Body of pancreas (tissue), 4 donors: ENCODE data around the gene IFI44L. TPM values are rescaled to one million over a fixed set of nuclear protein-coding genes. Genes with fewer than 3 reads are reported as not detected.

Experiments
- ATAC-seq: fragments of 150-250 bp; one replicate; pipeline ENCODE4 v1.9.1; 2016
- DNase-seq, 4 donors: peaks; one replicate each; pipeline ENCODE4 v3.0.0-alpha.2; 2019
- H3K27ac ChIP-seq, 4 donors: fragments of 200-600 bp; sonication (generic); 1 replicate in 3 of 4; 2 replicates in 1 of 4; pipeline versions ENCODE4 v1.5.1 to v1.6.1; 2016 to 2019; ENCODE audit warnings: mild to moderate bottlenecking in 1 of 4, mixed read lengths in 1 of 4, moderate library complexity in 1 of 4
- H3K27me3 ChIP-seq, 2 donors: fragments of 200-600 bp; sonication (generic); one replicate each; pipeline ENCODE4 v1.6.0; 2016; ENCODE audit warnings: mild to moderate bottlenecking in 1 of 2
- H3K36me3 ChIP-seq, 2 donors: fragments of 200-600 bp; sonication (generic); replicated peaks in 1 of 2; 2 replicates each; pipeline ENCODE4 v1.5.1; 2016; ENCODE audit warnings: low read depth in 2 of 2; ENCODE audit not compliant: insufficient read depth in 1 of 2
- H3K4me1 ChIP-seq: fragments of 200-600 bp; sonication (generic); one replicate; pipeline ENCODE4 v1.6.0; 2016
- H3K4me3 ChIP-seq, 2 donors: fragments of 200-600 bp; sonication (generic); 1 replicate in 1 of 2; 2 replicates in 1 of 2; pipeline ENCODE4 v1.5.1; 2016 to 2019
- H3K9me3 ChIP-seq, 3 donors: fragments of 200-600 bp; sonication (generic); 1 replicate in 2 of 3; 2 replicates in 1 of 3; pipeline ENCODE4 v1.5.1; 2016
- POLR2A ChIP-seq, 3 donors: fragments of 450-650 bp; IDR thresholded peaks; one replicate each; pipeline ENCODE4 v1.6.1; 2016; ENCODE audit warnings: antibody characterized with exemption in 3 of 3, mild to moderate bottlenecking in 2 of 3
- whole genome bisulfite sequencing, 2 donors: methylation state at CpG; one replicate each; pipeline ENCODE4 v1.1.5; 2017; 5-methylcytosine and 5-hydroxymethylcytosine counted together
- intact Hi-C: fragments of 100-400 bp; cut with DNase I; formaldehyde crosslinking; loops from one replicate; pipeline ENCODE4 v1.15.1; 2023
- total RNA-seq, 2 donors: library from RNA; depleted of rRNA; stranded (reverse); fragments of >200 nt; gene quantifications; one replicate each; pipeline ENCODE4 v1.1.0, GENCODE V29; 2016
- TF ChIP-seq, protein P1 (sequence below), 7 experiments: fragments of 450-650 bp in 4 of 7; fragments of 200-600 bp in 3 of 7; sonication (generic) in 3 of 7; IDR thresholded peaks; one replicate each; pipeline ENCODE4 v1.5.1; 2016 to 2019; ENCODE audit warnings: antibody characterized with exemption in 7 of 7

IFI44L gene
- total RNA-seq, 2 donors from 2014 or later, result 0.99 to 3.9 TPM

DNA sequence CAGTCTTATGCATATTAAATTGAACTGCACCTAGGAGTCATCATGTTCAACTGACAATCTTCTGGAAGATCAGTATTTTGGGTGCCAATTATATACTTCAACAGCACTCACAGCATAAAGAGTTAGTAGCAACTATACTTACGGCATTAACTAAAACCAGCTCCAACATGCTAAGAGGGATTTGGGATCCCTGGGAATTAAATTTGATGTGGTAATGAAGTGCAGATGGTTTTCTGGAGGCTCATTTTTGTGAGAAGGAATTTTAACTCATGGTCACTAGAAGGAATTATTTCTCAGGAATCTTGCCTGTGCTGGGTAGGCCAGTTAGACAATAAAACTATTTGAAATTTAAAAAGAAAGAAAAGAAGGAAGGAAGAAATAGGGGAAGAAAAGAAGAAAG is 47.7 kb downstream of the IFI44L start:
- ATAC-seq (no peak), DNase-seq (no peak)
- WGBS, 2 donors, result 100% methylated on average over 1 of the region's 1 CpG
- no peak overlapping the region for H3K27ac ChIP-seq
- TF ChIP-seq POLR2A (IDR thresholded peaks at IDR 0.05), result no peak
- TF ChIP-seq, protein P1, sequence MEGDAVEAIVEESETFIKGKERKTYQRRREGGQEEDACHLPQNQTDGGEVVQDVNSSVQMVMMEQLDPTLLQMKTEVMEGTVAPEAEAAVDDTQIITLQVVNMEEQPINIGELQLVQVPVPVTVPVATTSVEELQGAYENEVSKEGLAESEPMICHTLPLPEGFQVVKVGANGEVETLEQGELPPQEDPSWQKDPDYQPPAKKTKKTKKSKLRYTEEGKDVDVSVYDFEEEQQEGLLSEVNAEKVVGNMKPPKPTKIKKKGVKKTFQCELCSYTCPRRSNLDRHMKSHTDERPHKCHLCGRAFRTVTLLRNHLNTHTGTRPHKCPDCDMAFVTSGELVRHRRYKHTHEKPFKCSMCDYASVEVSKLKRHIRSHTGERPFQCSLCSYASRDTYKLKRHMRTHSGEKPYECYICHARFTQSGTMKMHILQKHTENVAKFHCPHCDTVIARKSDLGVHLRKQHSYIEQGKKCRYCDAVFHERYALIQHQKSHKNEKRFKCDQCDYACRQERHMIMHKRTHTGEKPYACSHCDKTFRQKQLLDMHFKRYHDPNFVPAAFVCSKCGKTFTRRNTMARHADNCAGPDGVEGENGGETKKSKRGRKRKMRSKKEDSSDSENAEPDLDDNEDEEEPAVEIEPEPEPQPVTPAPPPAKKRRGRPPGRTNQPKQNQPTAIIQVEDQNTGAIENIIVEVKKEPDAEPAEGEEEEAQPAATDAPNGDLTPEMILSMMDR (IDR thresholded peaks at IDR 0.05), result no peak
- H3K27me3 ChIP-seq, result no peaks in the 10 kb centered on the region
- H3K9me3 ChIP-seq, result no peaks in the 10 kb centered on the region
- no peaks in the 10 kb centered on the region for H3K4me1 ChIP-seq
- no peak overlapping the region for H3K4me3 ChIP-seq
- intact Hi-C loops, result no loop called here
- no peaks in the 10 kb centered on the region for H3K36me3 ChIP-seq

DNA sequence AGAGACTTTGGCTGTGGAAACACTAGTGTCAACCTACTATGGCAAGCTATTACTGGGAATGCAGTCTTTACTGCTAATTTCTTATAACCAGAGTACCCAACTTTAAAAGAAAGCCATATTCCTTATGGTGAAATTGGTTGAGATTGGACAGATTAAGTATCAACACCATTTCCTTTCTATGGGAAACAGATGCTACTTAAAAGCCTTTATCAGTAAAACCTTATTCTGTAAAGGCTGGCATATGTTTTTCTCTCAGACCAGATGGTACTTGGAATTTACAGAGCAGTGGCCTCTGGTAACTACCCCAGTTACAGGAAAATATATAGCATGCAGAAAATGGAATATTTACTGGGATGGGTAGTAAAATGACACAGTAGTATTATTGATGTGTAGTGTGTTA is 48.2 kb downstream of the IFI44L start:
- Histone ChIP-seq H3K4me1 (no peaks in the 10 kb centered on the region), H3K36me3 (no peaks in the 10 kb centered on the region), H3K4me3 (no peak overlapping the region), H3K27me3 (no peaks in the 10 kb centered on the region), H3K9me3 (no peaks in the 10 kb centered on the region), H3K27ac (no peak overlapping the region)
- ATAC-seq (no peak), DNase-seq (no peak)
- intact Hi-C loops, result no loop called here
- no peak for TF ChIP-seq POLR2A (IDR thresholded peaks at IDR 0.05)
- TF ChIP-seq, protein P1 (IDR thresholded peaks at IDR 0.05), result no peak

DNA sequence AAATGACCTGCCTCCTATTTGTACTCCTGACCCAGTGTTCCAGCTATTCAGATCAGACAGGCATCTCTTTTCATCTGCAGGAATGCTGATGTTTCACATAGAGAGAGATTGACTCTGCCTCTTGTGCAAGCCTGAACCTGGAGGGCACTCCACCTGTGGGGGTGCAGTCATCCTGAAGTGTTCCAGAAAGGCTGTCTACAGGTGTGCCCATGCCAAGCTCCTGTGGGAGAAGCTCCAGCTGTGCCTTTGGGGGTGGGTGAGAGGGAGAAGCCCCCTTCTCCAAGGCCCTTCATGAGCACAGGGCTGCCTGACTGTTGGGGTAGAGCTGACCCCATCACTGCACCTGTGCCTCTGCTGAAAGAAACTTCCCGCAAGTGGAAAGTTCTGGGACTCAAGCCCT is 52.2 kb downstream of the IFI44L start:
- Histone ChIP-seq H3K4me1 (no peaks in the 10 kb centered on the region), H3K4me3 (no peak overlapping the region), H3K27ac (no peak overlapping the region), H3K9me3 (no peaks in the 10 kb centered on the region), H3K36me3 (no peaks in the 10 kb centered on the region), H3K27me3 (no peaks in the 10 kb centered on the region)
- 46 to 70% methylated on average over 1 of the region's 1 CpG for WGBS, 2 donors
- TF ChIP-seq, protein P1 (IDR thresholded peaks at IDR 0.05), result no peak
- no peak for TF ChIP-seq POLR2A (IDR thresholded peaks at IDR 0.05)
- intact Hi-C loops, result loop anchor here (10.0 kb wide), 2 partner anchors 58 to 528 kb away; no protein-coding TSS in a partner anchor
- no peak for ATAC-seq
- no peak for DNase-seq

GRCh38 chr1:78673120-78673519 is 52.9 kb downstream of the IFI44L start:
- intact Hi-C loops, result loop anchor here (10.0 kb wide), 2 partner anchors 58 to 528 kb away; no protein-coding TSS in a partner anchor
- 78 to 84% methylated on average over 5 of the region's 5 CpGs for WGBS, 2 donors
- no peaks in the 10 kb centered on the region for H3K9me3 ChIP-seq

More at GRCh38 chr1:78673120-78673519, 52.9 kb downstream of the IFI44L start:
- DNase-seq (peak in 1 of 4 donors; percentile 17), ATAC-seq (no peak)
- no peaks in the 10 kb centered on the region for H3K4me1 ChIP-seq
- no peaks in the 10 kb centered on the region for H3K27me3 ChIP-seq
- H3K4me3 ChIP-seq, result no peak overlapping the region
- no peak overlapping the region for H3K27ac ChIP-seq
- TF ChIP-seq, protein P1 (IDR thresholded peaks at IDR 0.05), result no peak
- no peak for TF ChIP-seq POLR2A (IDR thresholded peaks at IDR 0.05)
- no peaks in the 10 kb centered on the region for H3K36me3 ChIP-seq
